Upper lobe of left lung (tissue), 6 donors: Measurements from ENCODE around the gene HPCAL1. TPM values are rescaled to one million over a fixed set of nuclear protein-coding genes. Genes with fewer than 3 reads are reported as not detected.
A peak's percentile ranks its signal among the peaks of the same experiment; 100 is the strongest.

ENCODE experiments used
- ATAC-seq, 2 donors: fragments of 200-7000 bp; cut with Tn5 transposase; one replicate each; pipeline ENCODE4 v1.9.1; 2022; ENCODE audit warnings: mild to moderate bottlenecking in 2 of 2, moderate library complexity in 2 of 2; ENCODE audit not compliant: low FRiP score in 2 of 2
- DNase-seq, 2 donors: peaks; one replicate each; pipeline ENCODE4 v3.0.0-alpha.2; 2019 to 2020
- H3K27ac ChIP-seq, 4 donors: fragments of 200-600 bp; sonication (generic); one replicate each; pipeline ENCODE4 v1.5.1; 2016 to 2019
- H3K27me3 ChIP-seq, 4 donors: fragments of 200-600 bp; sonication (generic); one replicate each; pipeline ENCODE4 v1.5.1; 2017 to 2019
- H3K36me3 ChIP-seq, 4 donors: fragments of 200-600 bp; sonication (generic); one replicate each; pipeline ENCODE4 v1.5.1; 2016 to 2019
- H3K4me1 ChIP-seq, 4 donors: fragments of 200-600 bp; sonication (generic); one replicate each; pipeline ENCODE4 v1.5.1; 2018 to 2019
- H3K4me3 ChIP-seq, 4 donors: fragments of 200-600 bp; sonication (generic); one replicate each; pipeline ENCODE4 v1.5.1; 2017 to 2019; ENCODE audit warnings: mild to moderate bottlenecking in 2 of 4, moderate library complexity in 1 of 4
- H3K9me3 ChIP-seq, 4 donors: fragments of 200-600 bp; sonication (generic); one replicate each; pipeline ENCODE4 v1.5.1; 2018 to 2019
- CTCF ChIP-seq, 6 experiments: fragments of 450-650 bp in 4 of 6; fragments of 200-600 bp in 2 of 6; sonication (generic) in 2 of 6; IDR thresholded peaks; one replicate each; pipeline ENCODE4 v1.5.1; 2016 to 2019; ENCODE audit warnings: antibody characterized with exemption in 6 of 6
- EP300 ChIP-seq, 4 donors: sonication (generic); formaldehyde crosslinking; IDR thresholded peaks; one replicate each; pipeline ENCODE4 v1.5.1; 2017; ENCODE audit warnings: antibody characterized with exemption in 4 of 4, control low read depth in 2 of 4
- POLR2A ChIP-seq, 4 donors: fragments of 450-650 bp; IDR thresholded peaks; one replicate each; pipeline ENCODE4 v1.5.1; 2016 to 2017; ENCODE audit warnings: antibody characterized with exemption in 4 of 4, mild to moderate bottlenecking in 2 of 4
- POLR2AphosphoS5 ChIP-seq, 2 donors: sonication (generic); formaldehyde crosslinking; IDR thresholded peaks; one replicate each; pipeline ENCODE4 v1.5.1; 2017; ENCODE audit warnings: antibody characterized with exemption in 2 of 2
- WGBS, 2 donors: methylation state at CpG; one replicate each; pipeline ENCODE4 v1.1.5; 2017 to 2018; 5-methylcytosine and 5-hydroxymethylcytosine counted together
- total RNA-seq, 6 donors: library from RNA; depleted of rRNA in 4 of 6; stranded (reverse); fragments of >200 nt in 4 of 6; gene quantifications; one replicate each; pipeline versions ENCODE4 v1.1.0 to v1.2.1, GENCODE V29; 2016 to 2021
- donor health status: DM: no; HTN: no; CAD: no; lungs with moderate emphysema.
- donor health status: DM: no; HTN: yes; CAD: no; lungs with severe emphysema.

Gene HPCAL1
- total RNA-seq, 6 donors from 2014 or later: 131 to 481 (median 261) TPM

- ATAC-seq (peak in 1 of 2 donors; percentile 1), DNase-seq (peak in 1 of 2 donors; percentile 71)
- H3K36me3 ChIP-seq: peaks cover 0 to 8% (median 2%) of the 10 kb centered on the region in 4 donors
- H3K9me3 ChIP-seq: no peaks in the 10 kb centered on the region
- H3K27ac ChIP-seq: peak overlapping the region; percentile 68 to 84 (median 76)
- H3K4me3 ChIP-seq: no peak overlapping the region
- no peak for TF ChIP-seq POLR2A (IDR thresholded peaks at IDR 0.05)
- TF ChIP-seq EP300 (IDR thresholded peaks at IDR 0.05): no peak
- TF ChIP-seq CTCF (IDR thresholded peaks at IDR 0.05): no peak
- no peak for TF ChIP-seq POLR2AphosphoS5 (IDR thresholded peaks at IDR 0.05)
- peaks cover 63 to 85% (median 75%) of the 10 kb centered on the region in 4 donors for H3K4me1 ChIP-seq
- 64 to 79% methylated on average over 6 to 14 of the region's 16 CpGs for WGBS, 2 donors
- no peaks in the 10 kb centered on the region for H3K27me3 ChIP-seq
Observed at GRCh38 chr2:10397297-10397875, 94.7 kb downstream of the HPCAL1 start.

- H3K4me1 ChIP-seq: peaks cover 62 to 85% (median 73%) of the 10 kb centered on the region in 4 donors
- H3K27ac ChIP-seq: peak overlapping the region; percentile 68 to 84 (median 76)
- DNase-seq (no peak), ATAC-seq (peak in 1 of 2 donors; percentile 27)
- TF ChIP-seq EP300 (IDR thresholded peaks at IDR 0.05) (no peak), POLR2AphosphoS5 (IDR thresholded peaks at IDR 0.05) (no peak), CTCF (IDR thresholded peaks at IDR 0.05) (no peak), POLR2A (IDR thresholded peaks at IDR 0.05) (no peak)
- peaks cover 0 to 8% (median 2%) of the 10 kb centered on the region in 4 donors for H3K36me3 ChIP-seq
- no peaks in the 10 kb centered on the region for H3K27me3 ChIP-seq
- H3K4me3 ChIP-seq: no peak overlapping the region
- H3K9me3 ChIP-seq: no peaks in the 10 kb centered on the region
- 48 to 81% methylated on average over 4 of the region's 4 CpGs for WGBS, 2 donors
Observed at GRCh38 chr2:10397878-10398277, 95.2 kb downstream of the HPCAL1 start.

GRCh38 chr2:10398496-10398895, 95.8 kb downstream of the HPCAL1 start:
- TF ChIP-seq POLR2AphosphoS5 (IDR thresholded peaks at IDR 0.05) (peak in 1 of 2 donors; percentile 71), POLR2A (IDR thresholded peaks at IDR 0.05) (no peak), CTCF (IDR thresholded peaks at IDR 0.05) (no peak), EP300 (IDR thresholded peaks at IDR 0.05) (peak in 2 of 4 donors; percentile 38 to 80)
- ATAC-seq: peak; percentile 31 to 64
- Histone ChIP-seq H3K9me3 (no peaks in the 10 kb centered on the region), H3K27ac (peak overlapping the region; percentile 68 to 84 (median 76)), H3K4me3 (no peak overlapping the region), H3K36me3 (peaks cover 0 to 8% (median 2%) of the 10 kb centered on the region in 4 donors), H3K27me3 (no peaks in the 10 kb centered on the region), H3K4me1 (peaks cover 57 to 83% (median 68%) of the 10 kb centered on the region in 4 donors)
- whole genome bisulfite sequencing, 2 donors: 44 to 48% methylated on average over 13 to 14 of the region's 14 CpGs
- peak; percentile 75 to 77 for DNase-seq

- peak overlapping the region; percentile 61 to 90 (median 82) for H3K27ac ChIP-seq
- WGBS, 2 donors: 83 to 100% methylated on average over 4 to 16 of the region's 16 CpGs
- no peaks in the 10 kb centered on the region for H3K27me3 ChIP-seq
- no peak overlapping the region for H3K4me3 ChIP-seq
- H3K9me3 ChIP-seq: no peaks in the 10 kb centered on the region
- peak in 1 of 2 donors; percentile 64 for DNase-seq
- peaks cover 58 to 83% (median 70%) of the 10 kb centered on the region in 4 donors for H3K4me1 ChIP-seq
- peaks cover 0 to 11% (median 2%) of the 10 kb centered on the region in 4 donors for H3K36me3 ChIP-seq
- ATAC-seq: no peak
- no peak for TF ChIP-seq CTCF (IDR thresholded peaks at IDR 0.05)
- no peak for TF ChIP-seq EP300 (IDR thresholded peaks at IDR 0.05)
- no peak for TF ChIP-seq POLR2AphosphoS5 (IDR thresholded peaks at IDR 0.05)
- no peak for TF ChIP-seq POLR2A (IDR thresholded peaks at IDR 0.05)
Observed at GRCh38 chr2:10399358-10399757, 96.7 kb downstream of the HPCAL1 start.
